SHP77 (cell line): ENCODE results near the gene CD27.

Experiments used
- DNase-seq, 2 experiments: peaks; one replicate each; lab custom pipeline; 2025; lab: John Stamatoyannopoulos, UW

The CD27 gene

DNA sequence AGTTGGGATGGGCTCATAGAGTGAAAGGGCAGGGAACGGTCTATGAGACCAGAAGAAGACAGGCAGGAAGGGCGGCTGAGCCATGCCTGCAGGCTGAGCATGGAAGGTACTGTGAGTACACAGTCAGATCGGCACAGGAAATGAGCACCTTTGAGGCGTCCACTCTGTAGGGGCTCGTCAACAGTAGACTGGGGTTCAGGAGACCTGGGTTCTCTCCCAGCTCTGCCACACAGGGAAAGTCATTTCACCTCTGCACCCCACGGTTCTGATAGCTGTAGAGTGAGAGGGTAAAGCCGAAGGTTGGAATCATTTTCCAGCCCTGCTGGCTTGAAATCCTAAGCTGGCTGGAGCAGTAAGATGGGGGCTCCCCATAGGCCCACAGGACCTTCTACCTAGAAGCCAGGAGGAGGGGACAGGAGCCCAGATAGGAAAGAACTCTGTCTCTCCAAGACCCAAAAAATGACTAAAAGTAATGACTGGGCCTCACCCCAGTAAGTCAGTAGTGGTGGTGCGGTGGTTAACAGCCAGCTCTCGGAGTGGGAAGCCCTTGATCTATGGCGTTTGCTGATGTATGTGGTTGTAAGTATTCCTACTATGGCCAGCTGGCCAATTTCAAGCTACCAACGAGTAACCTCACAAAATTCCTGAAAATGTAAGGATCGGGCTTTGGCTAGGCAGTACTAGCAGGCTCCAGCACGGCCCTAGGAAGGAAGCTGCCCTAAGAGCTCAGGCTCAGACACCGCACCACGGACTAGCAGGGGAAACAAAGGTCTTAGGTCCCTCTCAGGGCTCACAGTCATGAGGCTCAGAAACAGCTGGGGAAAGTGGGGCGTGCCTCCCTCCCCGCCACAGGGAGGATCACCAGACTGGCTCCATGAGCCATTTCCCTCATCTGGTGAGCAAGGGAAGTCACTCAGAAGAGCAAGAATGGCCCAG is 10.3 kb upstream of the CD27 start:
- DNase-seq = no peak

DNA sequence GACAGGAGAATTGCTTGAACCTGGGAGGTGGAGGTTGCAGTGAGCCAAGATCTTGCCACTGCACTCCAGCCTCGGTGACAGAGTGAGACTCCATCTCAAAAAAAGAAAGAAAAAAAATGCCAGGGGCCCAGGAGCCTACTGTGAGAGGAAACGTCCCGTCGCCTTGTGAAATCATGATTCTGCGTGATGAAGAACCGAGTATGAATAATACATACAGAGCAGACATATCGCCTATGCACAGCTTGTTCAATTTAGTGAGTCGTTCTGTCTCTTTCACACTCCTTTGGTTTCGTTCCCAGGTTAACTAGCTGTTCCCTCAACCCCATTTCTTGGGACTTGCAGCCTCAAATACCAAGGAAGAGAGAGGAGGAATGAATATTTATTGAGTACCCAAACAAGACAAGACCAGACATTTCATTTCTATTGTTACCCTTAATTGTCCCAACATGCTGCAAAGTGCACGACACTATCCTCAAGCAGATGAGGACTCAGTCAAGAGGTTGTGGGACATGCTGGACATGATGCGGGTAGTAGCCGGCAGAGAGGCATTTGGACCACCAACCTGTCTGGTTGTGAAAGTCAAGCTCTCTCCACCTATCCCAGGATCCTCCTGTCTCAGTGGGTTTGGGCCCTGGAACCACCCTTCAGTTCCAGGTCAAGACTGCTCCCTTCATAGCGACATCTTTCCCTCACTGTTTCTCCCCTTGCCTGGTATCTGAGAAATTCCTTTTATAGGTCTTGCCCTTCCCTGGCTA is 8.6 kb upstream of the CD27 start:
- DNase-seq = no peak

DNA sequence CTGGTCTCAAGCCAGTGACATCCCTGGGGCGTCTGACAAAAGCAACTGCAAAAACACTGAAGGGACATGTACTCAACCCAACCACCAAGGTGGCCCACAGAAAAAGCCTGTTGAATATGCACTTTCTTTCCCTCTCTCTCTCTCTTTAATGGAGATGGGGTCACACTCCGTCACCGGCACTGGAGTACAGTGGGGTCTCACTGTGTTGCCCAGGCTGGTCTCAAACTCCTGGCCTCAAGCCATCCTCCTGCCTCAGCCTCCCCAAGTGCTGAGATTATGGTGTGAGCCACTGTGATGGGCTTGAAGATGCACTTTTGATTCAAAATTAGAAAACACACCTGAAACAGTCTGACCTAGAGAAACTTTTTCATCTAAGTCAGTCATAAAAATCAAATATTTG is 7.2 kb upstream of the CD27 start:
- DNase-seq = no peak

DNA sequence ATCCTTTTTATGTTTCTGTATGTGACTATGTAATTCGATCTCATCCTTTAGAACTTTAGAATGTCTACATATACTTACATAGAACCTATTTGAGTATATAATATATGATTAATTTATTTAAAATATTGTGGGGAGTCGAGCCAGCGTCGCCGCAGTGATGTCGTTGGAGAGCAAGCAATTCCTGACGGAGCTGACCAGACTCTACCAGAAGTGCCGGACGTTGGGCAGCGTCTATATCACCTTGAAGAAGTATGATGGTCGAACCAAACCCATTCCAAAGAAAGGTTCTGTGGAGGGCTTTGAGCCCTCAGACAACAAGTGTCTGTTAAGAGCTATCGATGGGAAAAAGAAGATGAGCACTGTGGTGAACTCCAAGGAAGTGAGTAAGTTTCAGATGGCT is 6.4 kb upstream of the CD27 start:
- no peak for DNase-seq

DNA sequence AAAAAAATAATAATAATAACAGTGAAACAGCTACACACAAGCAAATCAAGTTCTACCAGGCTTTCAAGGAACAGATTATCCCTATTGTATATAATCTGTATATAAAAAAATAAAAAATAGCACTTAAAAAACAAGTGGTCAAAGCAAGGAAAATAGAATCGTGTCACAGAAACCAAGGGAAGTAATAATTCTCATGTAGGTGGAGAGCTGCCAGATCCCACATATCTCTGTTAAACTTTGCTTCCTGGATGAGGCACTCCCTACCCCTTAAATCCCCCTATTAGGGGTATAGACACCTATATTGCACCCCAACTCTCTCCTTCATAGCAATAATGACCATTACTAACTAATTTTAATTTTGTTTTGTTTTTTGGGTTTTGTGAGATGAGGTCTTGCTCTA is 4.4 kb upstream of the CD27 start:
- DNase-seq = no peak

DNA sequence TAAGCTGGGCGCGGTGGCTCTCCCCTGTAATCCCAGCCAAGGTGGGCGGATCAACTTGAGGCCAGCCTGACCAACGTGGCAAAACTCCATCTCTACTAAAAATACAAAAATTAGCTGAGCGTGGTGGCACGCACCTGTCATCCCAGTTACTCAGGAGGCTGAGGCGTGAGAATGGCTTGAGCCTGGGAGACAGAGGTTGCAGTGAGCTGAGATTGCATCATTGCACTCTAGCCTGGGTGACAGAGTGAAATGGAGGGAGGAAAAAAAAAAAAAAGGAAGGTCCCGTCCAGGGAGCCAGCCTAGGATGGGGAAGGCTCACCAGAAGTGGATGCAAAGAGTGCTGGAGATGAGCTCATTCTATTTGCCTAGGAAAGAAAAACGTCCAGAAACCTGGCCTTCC is 1.9 kb upstream of the CD27 start:
- DNase-seq = no peak

DNA sequence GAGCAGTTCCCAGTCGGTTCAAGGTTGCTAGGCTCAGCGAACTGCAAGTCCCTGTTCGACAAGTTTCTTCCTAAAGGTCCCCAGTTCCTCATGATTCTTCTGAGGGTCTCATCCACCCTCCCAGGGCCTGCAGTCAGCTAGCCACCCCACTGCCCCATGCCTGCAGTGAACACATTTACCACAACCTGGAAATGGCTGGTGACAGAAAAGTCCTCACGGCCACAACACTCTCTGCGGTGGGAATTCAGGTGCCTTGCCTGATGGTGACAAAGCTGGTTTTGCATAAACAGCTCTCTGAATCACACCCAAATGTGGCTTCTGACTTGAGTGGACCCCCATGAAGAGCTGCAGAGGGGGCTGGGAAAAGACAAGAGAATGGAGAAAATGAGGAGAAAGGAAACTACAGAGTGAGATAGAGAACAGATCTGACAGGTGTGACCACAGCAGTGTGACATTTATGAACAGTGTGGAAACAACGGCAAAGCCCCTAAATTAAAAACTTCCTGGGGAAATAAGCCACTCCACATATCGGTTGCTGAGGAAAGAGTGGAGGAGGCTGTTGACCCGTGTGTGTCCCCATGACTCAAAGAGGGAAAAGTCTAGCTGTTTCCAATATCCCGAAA is 1.3 kb upstream of the CD27 start:
- DNase-seq = no peak

DNA sequence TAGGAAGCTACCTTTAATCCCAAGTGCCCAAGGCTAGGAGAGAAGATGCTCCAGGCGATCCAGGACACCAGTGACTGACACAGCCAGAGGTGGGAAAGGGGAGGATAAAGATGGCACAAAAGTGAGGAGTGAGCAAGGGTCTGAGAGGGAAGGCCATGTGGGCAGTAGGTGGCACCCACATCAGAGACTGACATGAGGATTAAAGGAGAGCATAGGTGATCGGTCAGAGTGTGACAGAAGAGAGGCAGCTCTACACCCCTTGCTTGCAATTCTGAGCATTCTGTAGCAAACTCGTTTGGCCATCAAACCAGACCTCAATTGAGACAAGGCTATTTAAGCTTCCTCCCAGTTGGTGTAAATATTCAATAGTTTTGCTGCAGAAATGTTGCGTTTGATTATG is 724 bp upstream of the CD27 start:
- no peak for DNase-seq

DNA sequence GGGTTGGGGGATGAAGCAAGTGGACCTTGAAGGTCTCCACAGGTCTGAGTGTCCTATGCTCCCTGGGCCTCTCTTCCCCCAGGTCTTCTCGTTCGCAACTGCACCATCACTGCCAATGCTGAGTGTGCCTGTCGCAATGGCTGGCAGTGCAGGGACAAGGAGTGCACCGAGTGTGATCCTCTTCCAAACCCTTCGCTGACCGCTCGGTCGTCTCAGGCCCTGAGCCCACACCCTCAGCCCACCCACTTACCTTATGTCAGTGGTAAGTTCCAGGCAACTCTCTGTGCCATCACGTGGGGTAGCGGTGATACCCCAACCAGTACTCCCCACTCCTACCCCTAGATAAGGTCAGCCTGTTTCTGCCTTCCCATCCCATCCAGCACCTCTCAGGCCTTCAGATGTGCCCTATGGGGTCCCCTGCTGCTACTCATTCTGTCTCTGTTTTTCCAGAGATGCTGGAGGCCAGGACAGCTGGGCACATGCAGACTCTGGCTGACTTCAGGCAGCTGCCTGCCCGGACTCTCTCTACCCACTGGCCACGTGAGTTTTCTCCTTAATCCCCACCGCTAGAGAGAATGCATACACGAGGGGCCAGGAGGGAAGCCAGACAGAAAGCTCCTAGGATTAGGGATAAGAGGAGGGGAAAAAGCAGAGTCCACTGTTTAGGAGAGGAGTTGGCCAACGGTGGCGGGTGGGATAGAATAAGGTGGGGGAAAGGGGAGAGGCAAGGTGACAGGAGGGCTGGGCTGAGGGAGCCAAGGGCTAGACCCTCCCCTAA is 5.5 kb downstream of the CD27 start:
- DNase-seq = no peak

DNA sequence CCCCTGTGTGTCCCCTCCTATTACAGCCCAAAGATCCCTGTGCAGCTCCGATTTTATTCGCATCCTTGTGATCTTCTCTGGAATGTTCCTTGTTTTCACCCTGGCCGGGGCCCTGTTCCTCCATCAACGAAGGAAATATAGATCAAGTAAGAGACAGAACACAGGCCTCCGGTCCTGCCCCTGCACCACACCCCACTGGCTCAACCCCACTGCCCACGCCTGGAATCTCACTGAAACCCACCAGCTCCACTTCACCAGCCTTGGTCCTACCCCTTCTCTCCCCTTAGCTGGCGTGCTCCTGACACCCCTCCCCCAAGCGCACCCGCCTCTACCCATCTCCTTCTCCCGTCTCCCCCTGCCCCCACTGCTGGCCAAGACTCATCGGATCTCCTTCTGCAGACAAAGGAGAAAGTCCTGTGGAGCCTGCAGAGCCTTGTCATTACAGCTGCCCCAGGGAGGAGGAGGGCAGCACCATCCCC is 6.2 kb downstream of the CD27 start:
- DNase-seq = no peak

DNA sequence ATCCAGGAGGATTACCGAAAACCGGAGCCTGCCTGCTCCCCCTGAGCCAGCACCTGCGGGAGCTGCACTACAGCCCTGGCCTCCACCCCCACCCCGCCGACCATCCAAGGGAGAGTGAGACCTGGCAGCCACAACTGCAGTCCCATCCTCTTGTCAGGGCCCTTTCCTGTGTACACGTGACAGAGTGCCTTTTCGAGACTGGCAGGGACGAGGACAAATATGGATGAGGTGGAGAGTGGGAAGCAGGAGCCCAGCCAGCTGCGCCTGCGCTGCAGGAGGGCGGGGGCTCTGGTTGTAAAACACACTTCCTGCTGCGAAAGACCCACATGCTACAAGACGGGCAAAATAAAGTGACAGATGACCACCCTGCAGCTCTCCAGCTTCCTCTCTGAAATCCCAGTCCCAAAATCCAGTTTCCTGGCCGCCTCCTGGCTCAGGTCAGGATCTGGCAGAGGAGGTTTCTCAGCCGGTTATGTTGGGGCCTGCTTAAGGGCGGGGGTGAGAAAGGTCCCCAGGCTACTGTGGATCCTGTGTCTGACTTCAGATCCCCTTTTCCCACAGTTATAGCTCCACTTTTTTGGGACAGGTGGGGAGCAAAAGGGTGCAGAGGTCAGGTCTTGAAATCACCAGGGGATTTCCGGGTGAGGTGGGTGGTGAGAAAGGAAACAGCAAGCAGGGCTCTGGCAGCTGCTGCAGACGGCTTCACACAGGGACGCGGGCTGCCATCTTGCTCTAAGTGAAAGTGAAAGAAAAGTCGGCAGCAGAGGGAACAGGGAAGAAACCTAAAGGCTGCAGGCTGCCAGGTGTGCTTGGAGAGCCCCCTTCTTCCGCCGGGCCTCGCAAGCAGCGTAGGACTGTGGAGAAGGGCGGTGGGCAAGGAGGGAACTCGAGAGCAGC is 6.8 kb downstream of the CD27 start, which contains the start of gene TAPBPL:
TSS of gene TAPBPL (plus strand) at position 695 of the 897 bp plus-strand sequence. CDS start 207 bp downstream, outside the sequence.
- DNase-seq = peak; percentile 71 to 80

DNA sequence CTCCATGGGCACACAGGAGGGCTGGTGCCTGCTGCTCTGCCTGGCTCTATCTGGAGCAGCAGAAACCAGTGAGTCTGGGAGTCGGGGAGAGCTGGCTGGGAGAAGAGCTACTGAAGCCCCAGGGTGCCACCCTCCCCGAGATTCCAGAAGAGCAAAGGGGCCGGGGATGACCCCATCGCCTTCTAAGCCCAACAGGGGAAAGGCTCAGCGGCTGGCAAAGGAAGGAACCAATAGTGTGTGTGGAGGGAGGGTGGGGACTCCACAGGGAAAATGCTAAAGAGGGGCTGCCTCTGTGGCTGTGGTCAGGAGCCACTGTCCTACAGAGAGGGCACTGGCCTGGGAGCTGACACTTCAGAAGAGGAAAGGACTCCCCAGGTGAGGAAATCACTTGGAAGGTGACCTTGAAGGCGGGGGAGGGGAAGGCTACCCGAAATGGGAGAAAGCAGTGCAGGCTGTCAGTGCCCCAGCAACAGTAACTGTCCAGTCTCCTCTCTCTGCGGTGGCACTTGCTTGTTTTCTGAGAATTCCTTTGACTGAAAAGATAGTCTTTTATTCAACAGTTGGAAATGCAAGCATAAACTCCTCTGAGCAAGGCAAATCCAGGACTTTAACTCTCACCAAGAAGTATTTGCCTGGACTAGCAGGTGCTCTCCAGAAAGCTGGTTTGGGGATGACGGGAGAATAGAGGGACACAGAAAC is 7.6 kb downstream of the CD27 start:
- DNase-seq = no peak

DNA sequence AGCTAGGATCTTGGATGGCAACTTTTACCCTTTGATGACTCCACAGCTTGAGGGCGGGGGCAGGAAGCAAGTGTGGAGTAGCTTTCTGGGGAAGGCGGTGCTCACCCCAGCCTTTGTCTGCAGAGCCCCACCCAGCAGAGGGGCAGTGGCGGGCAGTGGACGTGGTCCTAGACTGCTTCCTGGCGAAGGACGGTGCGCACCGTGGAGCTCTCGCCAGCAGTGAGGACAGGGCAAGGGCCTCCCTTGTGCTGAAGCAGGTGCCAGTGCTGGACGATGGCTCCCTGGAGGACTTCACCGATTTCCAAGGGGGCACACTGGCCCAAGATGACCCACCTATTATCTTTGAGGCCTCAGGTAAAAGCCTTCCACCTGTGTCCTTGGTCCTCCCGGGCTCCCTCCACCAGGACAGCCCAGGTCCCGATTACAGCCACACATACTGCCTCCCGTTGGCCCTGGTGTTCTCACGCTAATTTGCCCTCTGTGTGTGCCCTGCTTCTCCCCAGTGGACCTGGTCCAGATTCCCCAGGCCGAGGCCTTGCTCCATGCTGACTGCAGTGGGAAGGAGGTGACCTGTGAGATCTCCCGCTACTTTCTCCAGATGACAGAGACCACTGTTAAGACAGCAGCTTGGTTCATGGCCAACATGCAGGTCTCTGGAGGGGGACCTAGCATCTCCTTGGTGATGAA is 8.3 kb downstream of the CD27 start:
- DNase-seq = peak in 1 of 2 experiments; percentile 11

DNA sequence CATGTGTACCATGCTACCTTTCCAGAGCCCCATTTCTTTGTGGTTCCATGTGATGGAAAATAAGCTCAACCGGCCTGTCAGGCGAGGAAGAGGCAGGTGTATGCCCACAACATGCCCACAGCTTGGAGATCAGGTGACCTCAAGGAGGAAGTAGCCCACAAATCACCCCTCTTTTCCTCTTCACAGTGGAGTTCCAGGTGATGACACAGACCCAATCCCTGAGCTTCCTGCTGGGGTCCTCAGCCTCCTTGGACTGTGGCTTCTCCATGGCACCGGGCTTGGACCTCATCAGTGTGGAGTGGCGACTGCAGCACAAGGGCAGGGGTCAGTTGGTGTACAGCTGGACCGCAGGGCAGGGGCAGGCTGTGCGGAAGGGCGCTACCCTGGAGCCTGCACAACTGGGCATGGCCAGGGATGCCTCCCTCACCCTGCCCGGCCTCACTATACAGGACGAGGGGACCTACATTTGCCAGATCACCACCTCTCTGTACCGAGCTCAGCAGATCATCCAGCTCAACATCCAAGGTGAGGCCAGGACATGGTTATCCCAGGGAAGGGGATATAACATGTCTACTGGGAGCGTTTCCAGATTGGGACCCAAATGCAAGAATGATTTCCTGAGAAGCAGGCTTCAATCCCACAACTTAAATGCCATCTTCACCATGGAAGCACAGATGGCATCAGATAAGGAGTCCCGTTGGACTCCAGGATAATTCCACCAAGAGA is 12.6 kb downstream of the CD27 start:
- DNase-seq = no peak

DNA sequence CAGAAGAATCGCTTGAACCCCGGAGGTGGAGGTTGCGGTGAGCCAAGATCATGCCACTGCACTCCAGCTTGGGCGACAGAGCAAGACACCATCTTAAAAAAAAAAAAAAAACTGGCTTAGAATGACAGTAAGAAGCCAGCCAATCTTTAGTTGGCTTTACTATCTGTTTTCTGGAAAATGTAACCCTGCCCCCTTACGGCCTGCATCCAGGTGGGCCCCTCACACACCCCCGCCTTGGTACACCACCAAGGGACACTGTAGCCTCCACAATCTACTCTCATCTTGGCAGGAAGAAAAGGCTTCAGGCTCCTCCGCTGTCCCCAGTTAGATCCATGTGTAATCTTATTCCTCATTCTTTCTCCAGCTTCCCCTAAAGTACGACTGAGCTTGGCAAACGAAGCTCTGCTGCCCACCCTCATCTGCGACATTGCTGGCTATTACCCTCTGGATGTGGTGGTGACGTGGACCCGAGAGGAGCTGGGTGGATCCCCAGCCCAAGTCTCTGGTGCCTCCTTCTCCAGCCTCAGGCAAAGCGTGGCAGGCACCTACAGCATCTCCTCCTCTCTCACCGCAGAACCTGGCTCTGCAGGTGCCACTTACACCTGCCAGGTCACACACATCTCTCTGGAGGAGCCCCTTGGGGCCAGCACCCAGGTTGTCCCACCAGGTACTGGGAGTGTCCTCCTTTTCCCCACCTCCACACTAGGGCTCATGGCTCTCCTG is 13.7 kb downstream of the CD27 start:
- no peak for DNase-seq

DNA sequence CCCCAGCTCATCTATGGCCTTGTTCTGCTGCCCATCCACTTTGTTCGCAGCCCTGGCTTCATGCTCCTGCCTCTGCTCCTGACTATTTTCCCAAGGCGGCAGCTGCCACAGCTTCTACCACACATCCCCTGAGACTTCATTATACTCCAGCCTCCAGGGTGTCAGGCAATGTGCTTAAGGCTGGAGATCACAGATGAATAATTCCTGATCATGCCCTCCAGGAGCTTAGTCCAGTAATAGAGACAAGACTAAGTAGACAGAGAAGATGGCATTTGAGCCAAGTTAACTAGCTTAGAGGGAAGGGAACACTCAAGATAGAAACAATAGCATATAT is 14.2 kb downstream of the CD27 start:
- DNase-seq = no peak

DNA sequence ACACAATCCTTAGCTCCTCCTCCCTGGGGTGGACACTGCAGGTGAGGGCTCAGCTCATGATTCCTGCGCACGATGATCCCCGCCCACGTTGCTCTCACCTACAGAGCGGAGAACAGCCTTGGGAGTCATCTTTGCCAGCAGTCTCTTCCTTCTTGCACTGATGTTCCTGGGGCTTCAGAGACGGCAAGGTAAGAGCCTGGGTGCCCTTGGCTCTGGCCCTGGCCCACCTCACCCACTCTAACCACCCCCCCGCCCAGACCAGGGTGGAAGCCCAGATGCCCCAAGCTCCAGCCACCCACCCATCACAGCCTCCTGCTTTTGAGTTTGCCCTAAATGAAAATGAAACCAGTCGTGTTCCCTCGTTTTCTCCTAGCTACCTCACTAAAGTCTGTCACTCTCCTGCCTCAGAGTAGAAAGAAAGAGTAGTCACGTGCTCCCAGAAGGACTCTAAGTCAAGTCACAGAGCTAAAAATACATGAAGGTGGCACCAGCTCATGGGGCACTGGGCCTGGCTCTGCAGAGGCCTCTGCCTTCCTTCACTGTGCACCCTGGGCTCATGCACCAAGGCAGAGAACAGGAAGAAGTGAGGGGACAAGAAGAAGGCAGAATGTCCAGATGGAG is 16.1 kb downstream of the CD27 start:
- DNase-seq = no peak
